GM23248 (cell line): ENCODE data around the gene ASAP2. TPM values are rescaled to one million over a fixed set of nuclear protein-coding genes. Genes with fewer than 3 reads are reported as not detected.

Experiments used
- DNase-seq: peaks from one replicate; pipeline ENCODE4 v3.0.0-alpha.2; 2015
- H2AFZ ChIP-seq: fragments of 200-600 bp; sonication (generic); 2 replicates; pipeline ENCODE4 v1.6.1; 2016; ENCODE audit warnings: antibody characterized with exemption
- H3F3A ChIP-seq: fragments of 200-600 bp; sonication (generic); 2 replicates; pipeline ENCODE4 v1.6.1; 2016; ENCODE audit warnings: mild to moderate bottlenecking, antibody characterized with exemption, mixed run types; ENCODE audit not compliant: insufficient read depth
- H3K27ac ChIP-seq: fragments of 200-600 bp; sonication (generic); 2 replicates; pipeline ENCODE4 v1.5.1; 2016; ENCODE audit warnings: mild to moderate bottlenecking
- H3K27me3 ChIP-seq: fragments of 200-600 bp; sonication (generic); replicated peaks from 2 replicates; pipeline ENCODE4 v1.6.1; 2016; ENCODE audit warnings: mild to moderate bottlenecking; ENCODE audit not compliant: insufficient read depth
- H3K36me3 ChIP-seq: fragments of 200-600 bp; sonication (generic); 2 replicates; pipeline ENCODE4 v1.6.1; 2016; ENCODE audit warnings: low read depth, mild to moderate bottlenecking
- H3K4me1 ChIP-seq: fragments of 200-600 bp; sonication (generic); 2 replicates; pipeline ENCODE4 v1.6.1; 2016; ENCODE audit warnings: mild to moderate bottlenecking; ENCODE audit not compliant: insufficient read depth
- H3K4me2 ChIP-seq: fragments of 200-600 bp; sonication (generic); one replicate; pipeline ENCODE4 v1.6.1; 2016; ENCODE audit warnings: mild to moderate bottlenecking; ENCODE audit not compliant: unreplicated experiment
- H3K4me3 ChIP-seq: fragments of 200-600 bp; sonication (generic); 2 replicates; pipeline ENCODE4 v1.5.1; 2016; ENCODE audit warnings: mild to moderate bottlenecking
- H3K79me2 ChIP-seq: fragments of 200-600 bp; sonication (generic); 2 replicates; pipeline ENCODE4 v1.6.1; 2016; ENCODE audit warnings: mild to moderate bottlenecking; ENCODE audit not compliant: insufficient read depth
- H3K9ac ChIP-seq: fragments of 200-600 bp; sonication (generic); 2 replicates; pipeline ENCODE4 v1.6.1; 2016; ENCODE audit warnings: mild to moderate bottlenecking
- H3K9me2 ChIP-seq: fragments of 200-600 bp; sonication (generic); 2 replicates; pipeline ENCODE4 v1.6.1; 2016; ENCODE audit warnings: mixed run types, mild to moderate bottlenecking, moderate library complexity; ENCODE audit not compliant: insufficient read depth
- H3K9me3 ChIP-seq: fragments of 200-600 bp; sonication (generic); one replicate; pipeline ENCODE4 v1.6.1; 2017; ENCODE audit warnings: low read depth
- H4K20me1 ChIP-seq: fragments of 200-600 bp; sonication (generic); 2 replicates; pipeline ENCODE4 v1.6.0; 2016; ENCODE audit not compliant: insufficient read depth
- EZH2 ChIP-seq: fragments of 200-600 bp; sonication (generic); IDR thresholded peaks from 2 replicates; pipeline ENCODE4 v1.6.1; 2018; ENCODE audit warnings: antibody characterized with exemption, mild to moderate bottlenecking; ENCODE audit not compliant: insufficient read depth, poor library complexity, severe bottlenecking
- EZH2phosphoT487 ChIP-seq: fragments of 200-600 bp; sonication (generic); IDR thresholded peaks from 2 replicates; pipeline ENCODE4 v1.6.1; 2018; ENCODE audit warnings: antibody characterized with exemption, moderate library complexity, mild to moderate bottlenecking, low read depth; ENCODE audit not compliant: insufficient read depth
- WGBS, 2 experiments: methylation state at CpG; one replicate each; pipeline ENCODE4 v1.1.6; 2015 to 2017; ENCODE audit warnings: low lambda C conversion rate in 2 of 2, low coverage in 1 of 2; ENCODE audit errors: missing lambda C conversion rate in 2 of 2; 5-methylcytosine and 5-hydroxymethylcytosine counted together
- in situ Hi-C: fragments of 300-500 bp; cut with MboI; formaldehyde crosslinking; loops from 2 replicates; pipeline ENCODE4 v1.15.0; 2020
- polyA plus RNA-seq: library from polyadenylated mRNA; unstranded; fragments of >200 nt; fragmentation: Nextera tagmentation; extraction: Ambion mirVana; gene quantifications from 2 replicates; pipeline ENCODE4 v1.2.1, GENCODE V29; 2016
- total RNA-seq: library from RNA; depleted of rRNA; stranded (reverse); fragments of >200 nt; shearing (Covaris generic); gene quantifications from 2 replicates; pipeline ENCODE4 v1.2.3, GENCODE V29; 2014

Gene ASAP2
- total and polyA plus RNA-seq, 2 experiments from 2014 or later = 8.8 to 49.6 TPM

DNA sequence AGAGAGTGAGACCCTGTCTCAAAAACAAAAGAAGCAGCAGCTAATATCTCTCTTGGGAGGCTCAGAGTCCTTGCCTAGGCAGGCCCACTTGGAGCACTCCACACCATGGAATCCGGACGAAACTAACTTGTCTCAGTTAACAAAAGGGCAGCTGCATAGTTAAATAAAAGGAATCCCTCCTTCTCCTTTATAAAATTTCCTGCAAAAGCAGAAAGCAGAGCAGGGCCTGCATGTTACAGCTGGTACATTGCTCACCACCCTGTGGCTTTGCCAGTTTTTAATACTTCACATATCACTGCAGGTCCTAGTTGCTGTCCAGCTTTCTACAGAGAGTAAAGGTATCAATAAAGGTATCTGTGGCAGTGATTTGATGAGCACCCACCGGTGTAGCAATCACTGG is 93.6 kb downstream of the ASAP2 start:
- Histone ChIP-seq H3K4me2 (no peak overlapping the region), H3K9me3 (no peaks in the 10 kb centered on the region), H3K9me2 (no peaks in the 10 kb centered on the region), H3K27me3 (no peaks in the 10 kb centered on the region), H3K4me3 (no peak overlapping the region), H2AFZ (no peak overlapping the region), H3K9ac (no peak overlapping the region), H3K36me3 (peaks cover 30% of the 10 kb centered on the region), H3K79me2 (peaks cover 100% of the 10 kb centered on the region), H3F3A (peaks cover 7% of the 10 kb centered on the region; the same call in 1 of the 2 replicates), H3K4me1 (no peaks in the 10 kb centered on the region), H3K27ac (no peak overlapping the region), H4K20me1 (peaks cover 3% of the 10 kb centered on the region; the same call in 1 of the 2 replicates)
- 78 to 87% methylated on average over 3 of the region's 3 CpGs for WGBS, 2 experiments
- DNase-seq = no peak
- TF ChIP-seq EZH2 (no peak), EZH2phosphoT487 (no peak)
- in situ Hi-C loops = no loop called here

DNA sequence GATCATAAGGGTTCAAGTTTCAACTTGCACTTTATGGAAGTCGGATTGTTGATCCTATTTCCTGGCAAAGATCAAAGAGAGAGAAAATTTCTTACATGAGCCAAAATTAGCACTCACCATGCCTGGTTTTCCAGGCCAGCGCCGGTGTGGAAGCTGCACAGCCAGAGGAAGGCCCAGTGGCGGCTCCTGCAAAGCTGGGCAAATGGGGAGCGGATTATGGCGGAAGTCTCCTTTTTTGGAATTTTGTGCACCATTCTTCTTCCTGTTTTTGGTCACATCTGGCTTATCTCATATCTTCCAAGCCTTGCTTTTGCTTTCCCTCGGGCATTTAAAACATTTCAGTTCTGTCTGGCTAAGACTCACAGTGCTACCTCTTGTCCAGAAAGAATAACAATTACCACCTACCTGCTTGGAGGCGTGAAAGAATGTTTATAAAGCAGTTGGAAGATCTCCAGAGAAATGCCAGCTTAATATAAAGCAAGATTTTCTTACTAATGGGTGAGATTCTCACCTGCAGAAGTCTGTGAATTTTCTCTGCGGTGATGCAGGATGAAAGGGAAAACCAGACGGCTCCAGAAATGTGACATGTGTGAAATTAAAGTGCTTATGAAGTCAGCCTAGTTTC is 94.3 kb downstream of the ASAP2 start:
- no peak for DNase-seq
- H3K27ac ChIP-seq = no peak overlapping the region
- peaks cover 7% of the 10 kb centered on the region; the same call in 1 of the 2 replicates for H3F3A ChIP-seq
- H3K9me3 ChIP-seq = no peaks in the 10 kb centered on the region
- H3K4me3 ChIP-seq = no peak overlapping the region
- no peaks in the 10 kb centered on the region for H3K9me2 ChIP-seq
- in situ Hi-C loops = no loop called here
- peaks cover 30% of the 10 kb centered on the region for H3K36me3 ChIP-seq
- H3K9ac ChIP-seq = no peak overlapping the region
- no peak overlapping the region for H2AFZ ChIP-seq
- no peaks in the 10 kb centered on the region for H3K27me3 ChIP-seq
- no peaks in the 10 kb centered on the region; the same call in 1 of the 2 replicates for H4K20me1 ChIP-seq
- WGBS, 2 experiments = 96 to 98% methylated on average over 10 of the region's 10 CpGs
- peaks cover 100% of the 10 kb centered on the region for H3K79me2 ChIP-seq
- H3K4me2 ChIP-seq = no peak overlapping the region
- no peak for TF ChIP-seq EZH2
- no peak for TF ChIP-seq EZH2phosphoT487
- no peaks in the 10 kb centered on the region for H3K4me1 ChIP-seq

GRCh38 chr2:9302755-9303154 is 96.1 kb downstream of the ASAP2 start:
- Histone ChIP-seq H3K4me1 (peaks cover 6% of the 10 kb centered on the region; the same call in 1 of the 2 replicates), H3K9me2 (no peaks in the 10 kb centered on the region), H3K9ac (no peak overlapping the region), H4K20me1 (no peaks in the 10 kb centered on the region), H3K4me3 (no peak overlapping the region), H3K27ac (no peak overlapping the region), H3K4me2 (no peak overlapping the region), H3K79me2 (peaks cover 98% of the 10 kb centered on the region), H3K9me3 (no peaks in the 10 kb centered on the region), H3K36me3 (peaks cover 23% of the 10 kb centered on the region), H2AFZ (no peak overlapping the region), H3K27me3 (no peaks in the 10 kb centered on the region), H3F3A (peaks cover 7% of the 10 kb centered on the region)
- WGBS, 2 experiments = 94 to 96% methylated on average over 2 of the region's 2 CpGs
- DNase-seq = no peak
- in situ Hi-C loops = no loop called here
- TF ChIP-seq EZH2 (no peak), EZH2phosphoT487 (no peak)

- TF ChIP-seq EZH2phosphoT487 = no peak
- TF ChIP-seq EZH2 = no peak
- WGBS, 2 experiments = 95 to 99% methylated on average over 11 of the region's 11 CpGs
- H3F3A ChIP-seq = peaks cover 14% of the 10 kb centered on the region
- no peaks in the 10 kb centered on the region for H3K9me3 ChIP-seq
- H3K4me2 ChIP-seq = no peak overlapping the region
- in situ Hi-C loops = no loop called here
- H3K36me3 ChIP-seq = peaks cover 16% of the 10 kb centered on the region
- H4K20me1 ChIP-seq = no peaks in the 10 kb centered on the region
- no peak overlapping the region for H3K27ac ChIP-seq
- H3K27me3 ChIP-seq = no peaks in the 10 kb centered on the region
- no peak overlapping the region for H3K9ac ChIP-seq
- H3K9me2 ChIP-seq = no peaks in the 10 kb centered on the region
- H3K79me2 ChIP-seq = peaks cover 98% of the 10 kb centered on the region
- no peak for DNase-seq
- peaks cover 13% of the 10 kb centered on the region for H3K4me1 ChIP-seq
- H2AFZ ChIP-seq = no peak overlapping the region
- H3K4me3 ChIP-seq = no peak overlapping the region
These were observed 97.1 kb downstream of the ASAP2 start for GRCh38 chr2:9303528-9304225.
